IPS-15b (cell line): ENCODE results near the gene SRCIN1.

Experiments
- H3K27me3 ChIP-seq: one replicate; pipeline ENCODE4 v1.6.1; 2013; ENCODE audit warnings: low read length; ENCODE audit not compliant: control insufficient read depth, insufficient read depth
- H3K36me3 ChIP-seq: one replicate; pipeline ENCODE4 v1.6.1; 2013; ENCODE audit warnings: low read length; ENCODE audit not compliant: control insufficient read depth, insufficient read depth
- H3K4me1 ChIP-seq: one replicate; pipeline ENCODE4 v1.6.1; 2013; ENCODE audit warnings: mild to moderate bottlenecking, low read length; ENCODE audit not compliant: control insufficient read depth, insufficient read depth
- H3K4me3 ChIP-seq: one replicate; pipeline ENCODE4 v1.5.1; 2013; ENCODE audit warnings: low read depth, low read length
- H3K9ac ChIP-seq: one replicate; pipeline ENCODE4 v1.6.1; 2013; ENCODE audit warnings: low read depth, mild to moderate bottlenecking, low read length
- H3K9me3 ChIP-seq: one replicate; pipeline ENCODE4 v1.6.1; 2013; ENCODE audit warnings: mild to moderate bottlenecking, low read length; ENCODE audit not compliant: control insufficient read depth, insufficient read depth

Gene SRCIN1

GRCh38 chr17:38544175-38544838 lies 61.4 kb downstream of the SRCIN1 start:
- Histone ChIP-seq H3K36me3 (no peaks in the 10 kb centered on the region), H3K9me3 (no peaks in the 10 kb centered on the region), H3K4me1 (peaks cover 2% of the 10 kb centered on the region), H3K27me3 (no peaks in the 10 kb centered on the region), H3K9ac (no peak overlapping the region), H3K4me3 (no peak overlapping the region)

DNA sequence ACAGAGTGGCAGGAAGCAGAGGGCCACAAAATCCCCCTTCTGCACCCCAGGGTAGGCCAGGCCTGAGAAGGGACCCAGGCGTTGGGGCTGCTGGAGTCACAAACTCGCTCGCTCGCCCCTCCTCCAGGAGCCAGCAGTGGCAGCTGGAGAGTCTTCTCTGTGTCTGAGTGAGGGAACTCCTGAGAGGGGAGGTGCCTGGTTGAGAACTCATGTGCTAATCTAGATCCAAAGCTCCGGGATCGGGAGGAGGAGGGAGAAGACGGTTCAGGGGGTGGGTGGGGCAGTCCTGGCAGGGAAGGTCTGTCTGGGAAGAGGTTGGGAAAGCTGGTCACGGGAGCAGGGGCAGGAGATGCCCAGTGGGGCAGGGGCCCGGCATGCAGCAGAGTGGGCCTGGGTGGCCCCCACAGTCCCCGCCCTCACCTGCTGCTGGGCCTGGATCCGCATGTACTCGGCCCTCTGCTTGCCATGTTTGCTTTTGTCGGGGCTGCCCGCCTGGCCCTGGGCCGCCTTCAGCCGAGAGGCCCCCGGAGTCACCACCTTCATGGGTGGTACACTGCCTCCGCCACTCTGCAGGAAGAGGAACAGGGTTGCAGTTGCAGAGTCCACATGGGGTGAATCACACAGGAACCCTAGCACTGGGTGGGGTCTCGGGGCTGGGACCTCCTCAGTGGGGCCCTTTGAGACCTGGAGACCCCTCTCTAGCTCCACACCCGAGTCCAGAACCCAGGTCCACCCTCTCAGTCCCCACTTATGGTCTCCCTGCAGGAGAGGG lies 62.2 kb downstream of the SRCIN1 start:
- Histone ChIP-seq H3K9ac (no peak overlapping the region), H3K4me3 (no peak overlapping the region), H3K9me3 (no peaks in the 10 kb centered on the region), H3K36me3 (no peaks in the 10 kb centered on the region), H3K4me1 (peaks cover 2% of the 10 kb centered on the region), H3K27me3 (no peaks in the 10 kb centered on the region)

GRCh38 chr17:38542286-38542685 lies 63.5 kb downstream of the SRCIN1 start:
- Histone ChIP-seq H3K4me3 (no peak overlapping the region), H3K4me1 (peaks cover 2% of the 10 kb centered on the region), H3K36me3 (no peaks in the 10 kb centered on the region), H3K9ac (no peak overlapping the region), H3K27me3 (no peaks in the 10 kb centered on the region), H3K9me3 (no peaks in the 10 kb centered on the region)

DNA sequence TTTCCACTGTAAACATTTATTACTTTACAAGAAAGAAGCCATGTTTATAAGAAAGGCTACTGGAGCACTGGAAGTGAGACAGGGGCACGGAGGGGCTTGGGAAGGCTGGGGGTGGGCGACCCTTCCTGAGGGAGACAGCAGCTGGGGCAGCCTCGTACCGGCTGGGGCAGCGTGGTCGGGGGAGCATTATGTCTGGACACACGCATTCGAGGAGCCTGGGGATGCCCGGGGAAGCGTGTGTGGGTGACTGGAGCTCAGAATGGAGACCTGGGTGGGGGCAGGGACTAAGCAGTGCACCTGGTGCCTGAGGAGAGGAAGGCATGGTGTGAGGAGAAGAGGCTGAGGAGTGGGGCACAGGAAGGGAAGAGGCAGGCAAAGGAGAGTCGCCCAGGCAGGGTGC lies 64.5 kb downstream of the SRCIN1 start:
- no peak overlapping the region for H3K4me3 ChIP-seq
- no peaks in the 10 kb centered on the region for H3K27me3 ChIP-seq
- no peaks in the 10 kb centered on the region for H3K9me3 ChIP-seq
- no peaks in the 10 kb centered on the region for H3K36me3 ChIP-seq
- H3K4me1 ChIP-seq: peaks cover 2% of the 10 kb centered on the region
- no peak overlapping the region for H3K9ac ChIP-seq

GRCh38 chr17:38540514-38541045 lies 65.2 kb downstream of the SRCIN1 start:
- Histone ChIP-seq H3K27me3 (no peaks in the 10 kb centered on the region), H3K9ac (no peak overlapping the region), H3K4me3 (no peak overlapping the region), H3K4me1 (peaks cover 2% of the 10 kb centered on the region), H3K36me3 (no peaks in the 10 kb centered on the region), H3K9me3 (no peaks in the 10 kb centered on the region)

DNA sequence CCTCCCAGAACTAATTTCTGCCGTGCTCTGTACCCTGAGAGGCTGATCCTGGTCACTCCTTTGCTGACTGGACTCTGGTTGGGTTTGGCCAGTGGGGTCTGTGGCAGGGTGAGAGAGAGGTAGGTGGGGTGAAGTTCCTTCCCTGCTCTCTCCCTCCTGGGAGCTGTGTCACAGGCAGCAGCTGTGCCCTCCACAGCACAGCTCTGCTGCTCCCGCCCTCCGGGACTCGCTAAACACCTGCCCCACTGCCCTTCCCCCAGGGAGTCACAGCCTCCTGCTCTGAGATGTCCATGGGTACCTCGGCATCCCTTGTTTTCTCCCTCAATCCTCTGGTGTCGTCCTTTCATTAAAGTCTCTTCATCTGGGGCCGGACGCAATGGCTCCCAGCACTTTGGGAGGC lies 66.4 kb downstream of the SRCIN1 start:
- Histone ChIP-seq H3K4me1 (peaks cover 2% of the 10 kb centered on the region), H3K36me3 (no peaks in the 10 kb centered on the region), H3K27me3 (no peaks in the 10 kb centered on the region), H3K4me3 (no peak overlapping the region), H3K9ac (no peak overlapping the region), H3K9me3 (no peaks in the 10 kb centered on the region)

GRCh38 chr17:38538906-38539305 lies 66.8 kb downstream of the SRCIN1 start:
- no peak overlapping the region for H3K9ac ChIP-seq
- peaks cover 2% of the 10 kb centered on the region for H3K4me1 ChIP-seq
- no peaks in the 10 kb centered on the region for H3K27me3 ChIP-seq
- no peaks in the 10 kb centered on the region for H3K9me3 ChIP-seq
- H3K36me3 ChIP-seq: no peaks in the 10 kb centered on the region
- no peak overlapping the region for H3K4me3 ChIP-seq

DNA sequence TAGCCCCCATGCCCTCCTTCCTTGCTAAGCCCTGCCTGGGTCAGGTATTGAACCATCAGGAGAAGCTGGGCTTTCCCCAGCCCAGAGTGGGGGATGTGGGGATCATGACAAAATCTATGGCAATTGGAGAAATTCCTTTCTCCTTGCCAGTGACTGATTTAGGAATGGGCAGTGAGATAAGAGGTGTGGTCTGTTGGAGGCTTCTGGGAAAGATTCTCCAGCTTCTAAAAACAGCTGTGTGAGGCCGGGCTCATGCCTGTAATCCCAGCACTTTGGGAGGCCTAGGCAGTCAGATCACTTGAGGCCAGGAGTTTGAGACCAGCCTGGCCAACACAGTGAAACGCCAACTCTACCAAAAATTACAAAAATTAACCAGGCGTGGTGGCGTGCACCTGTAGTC lies 69.1 kb downstream of the SRCIN1 start:
- Histone ChIP-seq H3K4me1 (peaks cover 5% of the 10 kb centered on the region), H3K36me3 (no peaks in the 10 kb centered on the region), H3K4me3 (no peak overlapping the region), H3K9ac (no peak overlapping the region), H3K27me3 (no peaks in the 10 kb centered on the region), H3K9me3 (no peaks in the 10 kb centered on the region)

- Histone ChIP-seq H3K27me3 (no peaks in the 10 kb centered on the region), H3K9me3 (no peaks in the 10 kb centered on the region), H3K36me3 (no peaks in the 10 kb centered on the region), H3K4me3 (no peak overlapping the region), H3K9ac (no peak overlapping the region), H3K4me1 (peaks cover 5% of the 10 kb centered on the region)
These were observed 69.9 kb downstream of the SRCIN1 start for GRCh38 chr17:38535886-38536285.

- no peak overlapping the region for H3K4me3 ChIP-seq
- no peaks in the 10 kb centered on the region for H3K27me3 ChIP-seq
- peaks cover 3% of the 10 kb centered on the region for H3K4me1 ChIP-seq
- no peaks in the 10 kb centered on the region for H3K36me3 ChIP-seq
- H3K9me3 ChIP-seq: no peaks in the 10 kb centered on the region
- no peak overlapping the region for H3K9ac ChIP-seq
These were observed 71.3 kb downstream of the SRCIN1 start for GRCh38 chr17:38534498-38534885.

- Histone ChIP-seq H3K9me3 (no peaks in the 10 kb centered on the region), H3K36me3 (no peaks in the 10 kb centered on the region), H3K4me3 (no peak overlapping the region), H3K9ac (no peak overlapping the region), H3K27me3 (no peaks in the 10 kb centered on the region), H3K4me1 (peaks cover 3% of the 10 kb centered on the region)
These were observed 71.8 kb downstream of the SRCIN1 start for GRCh38 chr17:38533866-38534497.

- Histone ChIP-seq H3K9ac (no peak overlapping the region), H3K27me3 (no peaks in the 10 kb centered on the region), H3K9me3 (no peaks in the 10 kb centered on the region), H3K4me3 (no peak overlapping the region), H3K36me3 (no peaks in the 10 kb centered on the region), H3K4me1 (peaks cover 3% of the 10 kb centered on the region)
These were observed 72.5 kb downstream of the SRCIN1 start for GRCh38 chr17:38533241-38533640.
